WTC11 (cell line): ENCODE data around the gene PRPF6. TPM values are rescaled to one million over a fixed set of nuclear protein-coding genes. Genes with fewer than 3 reads are reported as not detected.

Experiments
- ATF1 ChIP-seq: sonication (generic); formaldehyde crosslinking; IDR thresholded peaks from 2 replicates; pipeline ENCODE4 v1.8.1; 2023; ENCODE audit warnings: mild to moderate bottlenecking, moderate library complexity, missing genetic modification reagents
- CBFB ChIP-seq: sonication (generic); formaldehyde crosslinking; IDR thresholded peaks from 2 replicates; pipeline ENCODE4 v1.8.1; 2022; ENCODE audit warnings: mild to moderate bottlenecking, low read depth, missing genetic modification reagents
- ELF4 ChIP-seq: sonication (generic); formaldehyde crosslinking; IDR thresholded peaks from 2 replicates; pipeline ENCODE4 v1.8.1; 2022; ENCODE audit warnings: low read depth, mild to moderate bottlenecking, moderate library complexity, missing genetic modification reagents
- ESRRA ChIP-seq: sonication (generic); formaldehyde crosslinking; IDR thresholded peaks from 2 replicates; pipeline ENCODE4 v1.8.1; 2022; ENCODE audit warnings: mild to moderate bottlenecking, missing genetic modification reagents, borderline replicate concordance
- FOXJ3 ChIP-seq: sonication (generic); formaldehyde crosslinking; IDR thresholded peaks from 2 replicates; pipeline ENCODE4 v1.9.0; 2021; ENCODE audit warnings: missing genetic modification reagents, mild to moderate bottlenecking, borderline replicate concordance
- FOXK1 ChIP-seq: sonication (generic); formaldehyde crosslinking; IDR thresholded peaks from 2 replicates; pipeline ENCODE4 v1.8.0; 2022; ENCODE audit warnings: mild to moderate bottlenecking, moderate library complexity, missing genetic modification reagents
- GTF2I ChIP-seq: fragments of 250-450 bp; sonication (Bioruptor Pico); conservative IDR thresholded peaks from 2 replicates; pipeline ENCODE4 v1.4.0; 2021; ENCODE audit warnings: mild to moderate bottlenecking
- MLX ChIP-seq: sonication (generic); formaldehyde crosslinking; IDR thresholded peaks from 2 replicates; pipeline ENCODE4 v1.8.1; 2023; ENCODE audit warnings: mild to moderate bottlenecking, missing genetic modification reagents, moderate library complexity
- NFATC4 ChIP-seq: fragments of 250-450 bp; sonication (Bioruptor Pico); IDR thresholded peaks from 2 replicates; pipeline ENCODE4 v1.9.0; 2021; ENCODE audit warnings: mild to moderate bottlenecking
- NFE2L1 ChIP-seq: sonication (generic); formaldehyde crosslinking; IDR thresholded peaks from 2 replicates; pipeline ENCODE4 v1.8.1; 2023; ENCODE audit warnings: missing genetic modification reagents
- OVOL2 ChIP-seq: fragments of 250-450 bp; sonication (Bioruptor Pico); IDR thresholded peaks from 2 replicates; pipeline ENCODE4 v1.9.0; 2021; ENCODE audit warnings: mild to moderate bottlenecking, borderline replicate concordance
- TEAD1 ChIP-seq: sonication (generic); formaldehyde crosslinking; IDR thresholded peaks from 2 replicates; pipeline ENCODE4 v1.8.0; 2022; ENCODE audit warnings: mild to moderate bottlenecking, missing genetic modification reagents
- TEAD4 ChIP-seq: sonication (generic); formaldehyde crosslinking; IDR thresholded peaks from 2 replicates; pipeline ENCODE4 v1.8.0; 2022; ENCODE audit warnings: mild to moderate bottlenecking, missing genetic modification reagents
- TP53 ChIP-seq: sonication (generic); formaldehyde crosslinking; IDR thresholded peaks from 2 replicates; pipeline ENCODE4 v1.8.1; 2023; ENCODE audit warnings: mild to moderate bottlenecking, missing genetic modification reagents
- ZNF512 ChIP-seq: sonication (generic); formaldehyde crosslinking; IDR thresholded peaks from 2 replicates; pipeline ENCODE4 v1.8.1; 2022; ENCODE audit warnings: missing genetic modification reagents, borderline replicate concordance
- total RNA-seq: library from RNA; stranded (reverse); gene quantifications from 3 replicates; pipeline ENCODE4 v1.2.3, GENCODE V29; 2021
- TF ChIP-seq, protein P1 (sequence below): sonication (generic); formaldehyde crosslinking; IDR thresholded peaks from 2 replicates; pipeline ENCODE4 v1.8.1; 2023; ENCODE audit warnings: mild to moderate bottlenecking, moderate library complexity, missing genetic modification reagents
- TF ChIP-seq, protein P2 (sequence below): sonication (generic); formaldehyde crosslinking; IDR thresholded peaks from 2 replicates; pipeline ENCODE4 v1.8.0; 2022; ENCODE audit warnings: mild to moderate bottlenecking, missing genetic modification reagents
- TF ChIP-seq, protein P3 (sequence below): sonication (generic); formaldehyde crosslinking; IDR thresholded peaks from 2 replicates; pipeline ENCODE4 v1.8.1; 2022; ENCODE audit warnings: mild to moderate bottlenecking, moderate library complexity, missing genetic modification reagents
- TF ChIP-seq, protein P4 (sequence below): fragments of 250-450 bp; sonication (Bioruptor Pico); conservative IDR thresholded peaks from 2 replicates; pipeline ENCODE4 v1.9.0; 2021; ENCODE audit warnings: mild to moderate bottlenecking
- TF ChIP-seq, protein P5 (sequence below): sonication (generic); formaldehyde crosslinking; IDR thresholded peaks from 2 replicates; pipeline ENCODE4 v1.8.0; 2022; ENCODE audit warnings: mild to moderate bottlenecking, missing genetic modification reagents
- TF ChIP-seq, protein P6 (sequence below): sonication (generic); formaldehyde crosslinking; IDR thresholded peaks from 2 replicates; pipeline ENCODE4 v1.8.0; 2022; ENCODE audit warnings: missing genetic modification reagents
- TF ChIP-seq, protein P7 (sequence below): sonication (generic); formaldehyde crosslinking; conservative IDR thresholded peaks from 2 replicates; pipeline ENCODE4 v1.8.1; 2023; ENCODE audit warnings: mild to moderate bottlenecking, low read depth, missing genetic modification reagents, moderate library complexity

Gene PRPF6
- total RNA-seq, 1 experiment from 2014 or later: 79.4 TPM

- TF ChIP-seq MLX (CRISPR knock-in tag): no peak
- TF ChIP-seq TEAD1 (CRISPR knock-in tag): no peak
- no peak for TF ChIP-seq ESRRA (CRISPR knock-in tag)
- TF ChIP-seq, protein P1, sequence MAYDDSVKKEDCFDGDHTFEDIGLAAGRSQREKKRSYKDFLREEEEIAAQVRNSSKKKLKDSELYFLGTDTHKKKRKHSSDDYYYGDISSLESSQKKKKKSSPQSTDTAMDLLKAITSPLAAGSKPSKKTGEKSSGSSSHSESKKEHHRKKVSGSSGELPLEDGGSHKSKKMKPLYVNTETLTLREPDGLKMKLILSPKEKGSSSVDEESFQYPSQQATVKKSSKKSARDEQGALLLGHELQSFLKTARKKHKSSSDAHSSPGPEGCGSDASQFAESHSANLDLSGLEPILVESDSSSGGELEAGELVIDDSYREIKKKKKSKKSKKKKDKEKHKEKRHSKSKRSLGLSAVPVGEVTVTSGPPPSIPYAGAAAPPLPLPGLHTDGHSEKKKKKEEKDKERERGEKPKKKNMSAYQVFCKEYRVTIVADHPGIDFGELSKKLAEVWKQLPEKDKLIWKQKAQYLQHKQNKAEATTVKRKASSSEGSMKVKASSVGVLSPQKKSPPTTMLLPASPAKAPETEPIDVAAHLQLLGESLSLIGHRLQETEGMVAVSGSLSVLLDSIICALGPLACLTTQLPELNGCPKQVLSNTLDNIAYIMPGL (CRISPR knock-in tag): no peak
- no peak for TF ChIP-seq TEAD4 (CRISPR knock-in tag)
- TF ChIP-seq OVOL2 (CRISPR knock-in tag): no peak
- no peak for TF ChIP-seq FOXJ3
- TF ChIP-seq ATF1: no peak
- no peak for TF ChIP-seq GTF2I (CRISPR knock-in tag)
- TF ChIP-seq ELF4 (CRISPR knock-in tag): no peak
- TF ChIP-seq, protein P2, sequence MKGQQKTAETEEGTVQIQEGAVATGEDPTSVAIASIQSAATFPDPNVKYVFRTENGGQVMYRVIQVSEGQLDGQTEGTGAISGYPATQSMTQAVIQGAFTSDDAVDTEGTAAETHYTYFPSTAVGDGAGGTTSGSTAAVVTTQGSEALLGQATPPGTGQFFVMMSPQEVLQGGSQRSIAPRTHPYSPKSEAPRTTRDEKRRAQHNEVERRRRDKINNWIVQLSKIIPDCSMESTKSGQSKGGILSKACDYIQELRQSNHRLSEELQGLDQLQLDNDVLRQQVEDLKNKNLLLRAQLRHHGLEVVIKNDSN (CRISPR knock-in tag): no peak
- TF ChIP-seq, protein P3, sequence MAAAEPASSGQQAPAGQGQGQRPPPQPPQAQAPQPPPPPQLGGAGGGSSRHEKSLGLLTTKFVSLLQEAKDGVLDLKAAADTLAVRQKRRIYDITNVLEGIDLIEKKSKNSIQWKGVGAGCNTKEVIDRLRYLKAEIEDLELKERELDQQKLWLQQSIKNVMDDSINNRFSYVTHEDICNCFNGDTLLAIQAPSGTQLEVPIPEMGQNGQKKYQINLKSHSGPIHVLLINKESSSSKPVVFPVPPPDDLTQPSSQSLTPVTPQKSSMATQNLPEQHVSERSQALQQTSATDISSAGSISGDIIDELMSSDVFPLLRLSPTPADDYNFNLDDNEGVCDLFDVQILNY (CRISPR knock-in tag): no peak
- TF ChIP-seq, protein P4, sequence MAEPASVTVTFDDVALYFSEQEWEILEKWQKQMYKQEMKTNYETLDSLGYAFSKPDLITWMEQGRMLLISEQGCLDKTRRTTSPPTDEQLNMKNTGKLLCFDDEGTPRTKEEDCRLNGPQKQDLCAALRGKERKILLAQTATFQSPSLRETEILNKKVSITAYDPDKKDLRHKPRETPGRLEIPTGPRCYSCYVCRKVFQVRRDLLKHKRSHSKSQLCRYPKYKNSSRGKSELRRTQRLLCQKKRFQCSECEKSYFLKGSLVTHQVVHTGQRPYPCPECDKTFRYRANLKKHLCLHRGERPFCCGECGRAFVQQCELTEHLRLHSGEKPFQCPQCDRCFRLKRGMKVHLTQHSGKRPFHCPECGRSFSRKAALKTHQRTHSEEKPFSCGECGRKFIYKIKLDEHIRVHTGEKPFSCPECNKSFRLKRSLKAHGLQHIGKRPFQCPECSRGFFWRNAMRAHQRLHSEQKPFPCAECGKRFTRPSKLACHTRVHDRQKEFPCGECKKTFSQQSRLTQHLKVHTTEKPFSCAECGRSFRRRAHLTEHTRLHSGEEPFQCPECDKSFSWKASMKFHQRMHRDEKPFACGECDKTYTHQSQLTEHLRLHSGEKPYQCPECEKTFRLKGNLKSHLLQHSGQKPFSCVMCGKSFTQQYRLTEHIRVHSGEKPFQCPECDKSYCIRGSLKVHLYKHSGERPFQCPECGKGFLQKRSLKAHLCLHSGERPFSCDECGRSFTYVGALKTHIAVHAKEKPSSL (CRISPR knock-in tag): no peak
- TF ChIP-seq CBFB (CRISPR knock-in tag): no peak
- TF ChIP-seq, protein P5, sequence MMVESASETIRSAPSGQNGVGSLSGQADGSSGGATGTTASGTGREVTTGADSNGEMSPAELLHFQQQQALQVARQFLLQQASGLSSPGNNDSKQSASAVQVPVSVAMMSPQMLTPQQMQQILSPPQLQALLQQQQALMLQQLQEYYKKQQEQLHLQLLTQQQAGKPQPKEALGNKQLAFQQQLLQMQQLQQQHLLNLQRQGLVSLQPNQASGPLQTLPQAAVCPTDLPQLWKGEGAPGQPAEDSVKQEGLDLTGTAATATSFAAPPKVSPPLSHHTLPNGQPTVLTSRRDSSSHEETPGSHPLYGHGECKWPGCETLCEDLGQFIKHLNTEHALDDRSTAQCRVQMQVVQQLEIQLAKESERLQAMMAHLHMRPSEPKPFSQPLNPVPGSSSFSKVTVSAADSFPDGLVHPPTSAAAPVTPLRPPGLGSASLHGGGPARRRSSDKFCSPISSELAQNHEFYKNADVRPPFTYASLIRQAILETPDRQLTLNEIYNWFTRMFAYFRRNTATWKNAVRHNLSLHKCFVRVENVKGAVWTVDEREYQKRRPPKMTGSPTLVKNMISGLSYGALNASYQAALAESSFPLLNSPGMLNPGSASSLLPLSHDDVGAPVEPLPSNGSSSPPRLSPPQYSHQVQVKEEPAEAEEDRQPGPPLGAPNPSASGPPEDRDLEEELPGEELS (CRISPR knock-in tag): no peak
- TF ChIP-seq, protein P6, sequence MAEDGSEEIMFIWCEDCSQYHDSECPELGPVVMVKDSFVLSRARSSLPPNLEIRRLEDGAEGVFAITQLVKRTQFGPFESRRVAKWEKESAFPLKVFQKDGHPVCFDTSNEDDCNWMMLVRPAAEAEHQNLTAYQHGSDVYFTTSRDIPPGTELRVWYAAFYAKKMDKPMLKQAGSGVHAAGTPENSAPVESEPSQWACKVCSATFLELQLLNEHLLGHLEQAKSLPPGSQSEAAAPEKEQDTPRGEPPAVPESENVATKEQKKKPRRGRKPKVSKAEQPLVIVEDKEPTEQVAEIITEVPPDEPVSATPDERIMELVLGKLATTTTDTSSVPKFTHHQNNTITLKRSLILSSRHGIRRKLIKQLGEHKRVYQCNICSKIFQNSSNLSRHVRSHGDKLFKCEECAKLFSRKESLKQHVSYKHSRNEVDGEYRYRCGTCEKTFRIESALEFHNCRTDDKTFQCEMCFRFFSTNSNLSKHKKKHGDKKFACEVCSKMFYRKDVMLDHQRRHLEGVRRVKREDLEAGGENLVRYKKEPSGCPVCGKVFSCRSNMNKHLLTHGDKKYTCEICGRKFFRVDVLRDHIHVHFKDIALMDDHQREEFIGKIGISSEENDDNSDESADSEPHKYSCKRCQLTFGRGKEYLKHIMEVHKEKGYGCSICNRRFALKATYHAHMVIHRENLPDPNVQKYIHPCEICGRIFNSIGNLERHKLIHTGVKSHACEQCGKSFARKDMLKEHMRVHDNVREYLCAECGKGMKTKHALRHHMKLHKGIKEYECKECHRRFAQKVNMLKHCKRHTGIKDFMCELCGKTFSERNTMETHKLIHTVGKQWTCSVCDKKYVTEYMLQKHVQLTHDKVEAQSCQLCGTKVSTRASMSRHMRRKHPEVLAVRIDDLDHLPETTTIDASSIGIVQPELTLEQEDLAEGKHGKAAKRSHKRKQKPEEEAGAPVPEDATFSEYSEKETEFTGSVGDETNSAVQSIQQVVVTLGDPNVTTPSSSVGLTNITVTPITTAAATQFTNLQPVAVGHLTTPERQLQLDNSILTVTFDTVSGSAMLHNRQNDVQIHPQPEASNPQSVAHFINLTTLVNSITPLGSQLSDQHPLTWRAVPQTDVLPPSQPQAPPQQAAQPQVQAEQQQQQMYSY (CRISPR knock-in tag): peak; percentile 25; the same call in 1 of the 2 replicates
- TF ChIP-seq FOXK1 (CRISPR knock-in tag): peak; percentile 51
- no peak for TF ChIP-seq NFATC4 (CRISPR knock-in tag)
- no peak for TF ChIP-seq TP53 (CRISPR knock-in tag)
- TF ChIP-seq NFE2L1 (CRISPR knock-in tag): no peak
- TF ChIP-seq ZNF512: no peak
- TF ChIP-seq, protein P7, sequence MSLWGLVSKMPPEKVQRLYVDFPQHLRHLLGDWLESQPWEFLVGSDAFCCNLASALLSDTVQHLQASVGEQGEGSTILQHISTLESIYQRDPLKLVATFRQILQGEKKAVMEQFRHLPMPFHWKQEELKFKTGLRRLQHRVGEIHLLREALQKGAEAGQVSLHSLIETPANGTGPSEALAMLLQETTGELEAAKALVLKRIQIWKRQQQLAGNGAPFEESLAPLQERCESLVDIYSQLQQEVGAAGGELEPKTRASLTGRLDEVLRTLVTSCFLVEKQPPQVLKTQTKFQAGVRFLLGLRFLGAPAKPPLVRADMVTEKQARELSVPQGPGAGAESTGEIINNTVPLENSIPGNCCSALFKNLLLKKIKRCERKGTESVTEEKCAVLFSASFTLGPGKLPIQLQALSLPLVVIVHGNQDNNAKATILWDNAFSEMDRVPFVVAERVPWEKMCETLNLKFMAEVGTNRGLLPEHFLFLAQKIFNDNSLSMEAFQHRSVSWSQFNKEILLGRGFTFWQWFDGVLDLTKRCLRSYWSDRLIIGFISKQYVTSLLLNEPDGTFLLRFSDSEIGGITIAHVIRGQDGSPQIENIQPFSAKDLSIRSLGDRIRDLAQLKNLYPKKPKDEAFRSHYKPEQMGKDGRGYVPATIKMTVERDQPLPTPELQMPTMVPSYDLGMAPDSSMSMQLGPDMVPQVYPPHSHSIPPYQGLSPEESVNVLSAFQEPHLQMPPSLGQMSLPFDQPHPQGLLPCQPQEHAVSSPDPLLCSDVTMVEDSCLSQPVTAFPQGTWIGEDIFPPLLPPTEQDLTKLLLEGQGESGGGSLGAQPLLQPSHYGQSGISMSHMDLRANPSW (CRISPR knock-in tag): no peak
Observed at GRCh38 chr20:63973636-63974401, 7.1 kb upstream of the PRPF6 start (continued).
